HFFc6 (cell line): Measurements from ENCODE around the gene ULK4. TPM values are rescaled to one million over a fixed set of nuclear protein-coding genes. Genes with fewer than 3 reads are reported as not detected.

Experiments used
- DNase-seq: peaks from one replicate; pipeline ENCODE4 v3.0.0-alpha.2; 2018
- H3K27ac Mint-ChIP-seq: 2 replicates; pipeline ENCODE4 v1.8.0; 2020; ENCODE audit warnings: mild to moderate bottlenecking, mixed read lengths
- H3K27me3 Mint-ChIP-seq: 2 replicates; pipeline ENCODE4 v1.8.0; 2021; ENCODE audit warnings: mild to moderate bottlenecking, moderate library complexity, mixed read lengths; ENCODE audit not compliant: insufficient read depth
- H3K36me3 Mint-ChIP-seq: 2 replicates; pipeline ENCODE4 v1.8.0; 2021; ENCODE audit warnings: low read depth, mixed read lengths
- H3K4me1 Mint-ChIP-seq: 2 replicates; pipeline ENCODE4 v1.8.0; 2020; ENCODE audit warnings: low read depth, mixed read lengths
- H3K4me3 Mint-ChIP-seq: 2 replicates; pipeline ENCODE4 v1.8.0; 2020; ENCODE audit warnings: mild to moderate bottlenecking, moderate library complexity, mixed read lengths
- H3K9me3 Mint-ChIP-seq: 2 replicates; pipeline ENCODE4 v1.8.0; 2020; ENCODE audit warnings: mild to moderate bottlenecking, mixed read lengths
- CTCF ChIP-seq: fragments of 200-600 bp; sonication (generic); IDR thresholded peaks from 2 replicates; pipeline ENCODE4 v1.5.0; 2021; ENCODE audit warnings: antibody characterized with exemption, mild to moderate bottlenecking
- total RNA-seq, 6 experiments: library from RNA; stranded (reverse); fragmentation: NEBNext Ultra II Directional; extraction: Animal tissue kit (Norgen Biotek cat#: 25700); gene quantifications; 2 replicates in 1 of 6; 3 replicates in 5 of 6; pipeline ENCODE4 v1.2.3, GENCODE V29; 2021

Gene ULK4
- total RNA-seq, 6 experiments from 2014 or later: 6.0 to 8.6 (median 6.7) TPM

GRCh38 chr3:41612853-41613252 is 349.1 kb downstream of the ULK4 start:
- no peak for DNase-seq
- H3K27me3 Mint-ChIP-seq: no peaks in the 10 kb centered on the region
- H3K4me3 Mint-ChIP-seq: no peak overlapping the region
- H3K9me3 Mint-ChIP-seq: no peaks in the 10 kb centered on the region
- H3K4me1 Mint-ChIP-seq: no peaks in the 10 kb centered on the region
- H3K27ac Mint-ChIP-seq: no peak overlapping the region
- no peaks in the 10 kb centered on the region for H3K36me3 Mint-ChIP-seq
- no peak for TF ChIP-seq CTCF

DNA sequence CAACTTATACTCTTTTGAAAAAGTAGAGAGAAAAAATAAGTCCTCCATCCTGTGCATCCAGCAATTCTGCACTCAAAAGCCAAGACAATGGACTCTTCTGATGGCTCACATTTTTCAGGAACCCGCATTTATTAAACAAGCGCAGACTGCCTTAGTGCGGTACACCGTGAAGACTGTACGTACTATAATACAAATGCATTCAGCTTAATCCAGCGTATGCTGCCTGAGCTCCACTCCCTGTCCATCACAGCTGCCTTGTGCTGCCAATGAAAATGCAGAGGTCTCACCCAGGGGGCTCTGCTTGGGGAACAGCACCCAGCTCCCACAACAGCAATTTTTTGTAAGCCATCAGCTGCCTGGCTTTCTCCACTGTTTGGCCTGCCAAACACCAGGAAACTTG is 350.9 kb downstream of the ULK4 start:
- Mint-ChIP-seq H3K27ac (no peak overlapping the region), H3K9me3 (no peaks in the 10 kb centered on the region), H3K27me3 (no peaks in the 10 kb centered on the region), H3K36me3 (no peaks in the 10 kb centered on the region), H3K4me1 (no peaks in the 10 kb centered on the region), H3K4me3 (no peak overlapping the region)
- TF ChIP-seq CTCF: no peak
- no peak for DNase-seq

- Mint-ChIP-seq H3K9me3 (no peaks in the 10 kb centered on the region), H3K4me1 (no peaks in the 10 kb centered on the region), H3K27ac (no peak overlapping the region), H3K4me3 (no peak overlapping the region), H3K27me3 (no peaks in the 10 kb centered on the region), H3K36me3 (no peaks in the 10 kb centered on the region)
- no peak for TF ChIP-seq CTCF
- no peak for DNase-seq
These were observed 353.6 kb downstream of the ULK4 start for GRCh38 chr3:41608347-41608746.

- H3K9me3 Mint-ChIP-seq: no peaks in the 10 kb centered on the region
These were observed 358.1 kb downstream of the ULK4 start for GRCh38 chr3:41603807-41604206.

DNA sequence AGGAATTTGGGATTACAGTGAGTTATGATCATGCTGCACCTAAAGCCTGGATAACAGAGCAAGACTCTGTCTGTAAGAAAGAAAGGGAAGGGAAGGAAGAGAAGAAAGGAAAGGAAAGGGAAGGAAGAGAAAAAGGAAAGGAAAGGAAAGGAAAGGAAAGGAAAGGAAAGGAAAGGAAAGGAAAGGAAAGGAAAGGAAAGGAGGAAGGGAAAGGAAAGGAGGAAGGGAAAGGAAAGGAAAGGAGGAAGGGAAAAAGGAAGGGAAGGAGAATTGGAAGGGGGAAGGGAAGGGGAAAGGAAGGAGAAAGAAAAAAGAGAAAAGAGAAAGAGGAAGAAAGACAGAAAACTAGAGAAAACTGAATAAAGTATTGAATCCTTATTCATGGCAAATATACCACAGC is 359.8 kb downstream of the ULK4 start:
- DNase-seq: no peak
- Mint-ChIP-seq H3K4me1 (no peaks in the 10 kb centered on the region; the same call in 1 of the 2 replicates), H3K36me3 (no peaks in the 10 kb centered on the region), H3K4me3 (no peak overlapping the region), H3K27me3 (no peaks in the 10 kb centered on the region), H3K9me3 (no peaks in the 10 kb centered on the region), H3K27ac (no peak overlapping the region)
- TF ChIP-seq CTCF: no peak

More at GRCh38 chr3:41603807-41604206, 358.1 kb downstream of the ULK4 start:
- Mint-ChIP-seq H3K27me3 (no peaks in the 10 kb centered on the region), H3K27ac (no peak overlapping the region), H3K4me3 (no peak overlapping the region), H3K4me1 (no peaks in the 10 kb centered on the region; the same call in 1 of the 2 replicates), H3K36me3 (no peaks in the 10 kb centered on the region)
- no peak for TF ChIP-seq CTCF
- DNase-seq: no peak
